NT2/D1 (cell line): ENCODE results near the gene RNF212B.

Experiments used
- DNase-seq: peaks from one replicate; pipeline ENCODE4 v3.0.0-alpha.2; 2011; ENCODE audit warnings: low read depth, low spot score
- H3K27me3 ChIP-seq: 2 replicates; pipeline ENCODE4 v1.6.0; 2011; ENCODE audit warnings: mild to moderate bottlenecking; ENCODE audit not compliant: insufficient read length, insufficient read depth
- H3K36me3 ChIP-seq: 2 replicates; pipeline ENCODE4 v1.6.1; 2011; ENCODE audit warnings: mild to moderate bottlenecking, low read length, mixed read lengths; ENCODE audit not compliant: insufficient read depth, insufficient read length
- H3K4me1 ChIP-seq: 2 replicates; pipeline ENCODE4 v1.5.1; 2011; ENCODE audit not compliant: insufficient read depth, insufficient read length
- H3K4me3 ChIP-seq: 2 replicates; pipeline ENCODE4 v1.5.1; 2011; ENCODE audit warnings: low read depth; ENCODE audit not compliant: insufficient read length
- H3K9ac ChIP-seq: 2 replicates; pipeline ENCODE4 v1.6.0; 2011; ENCODE audit warnings: low read depth; ENCODE audit not compliant: insufficient read length
- H3K9me3 ChIP-seq: 2 replicates; pipeline ENCODE4 v1.5.1; 2011; ENCODE audit warnings: mild to moderate bottlenecking, low read length; ENCODE audit not compliant: insufficient read depth
- SUZ12 ChIP-seq: IDR thresholded peaks from 2 replicates; pipeline ENCODE4 v1.6.1; 2011; ENCODE audit not compliant: insufficient read length, insufficient read depth; ENCODE audit errors: extremely low read depth
- YY1 ChIP-seq: IDR thresholded peaks from 2 replicates; pipeline ENCODE4 v1.6.1; 2011; ENCODE audit not compliant: insufficient read length, insufficient read depth
- ZNF274 ChIP-seq: IDR thresholded peaks from 2 replicates; pipeline ENCODE4 v1.6.1; 2011; ENCODE audit warnings: mild to moderate bottlenecking, low read depth, low read length

Gene RNF212B

GRCh38 chr14:23306412-23307145 lies 68.8 kb downstream of the RNF212B start, which contains the start of gene BCL2L2:
BCL2L2 (plus strand) TSS chr14:23306833; CDS start chr14:23307768, 935 bp downstream.
- Histone ChIP-seq H3K9ac (peak within 1 kb of the TSS; percentile 98), H3K36me3 (peaks cover 42% of the 10 kb centered on the region), H3K9me3 (no peaks in the 10 kb centered on the region), H3K27me3 (peaks cover 22% of the 10 kb centered on the region), H3K4me1 (peaks cover 4% of the 10 kb centered on the region), H3K4me3 (peak within 1 kb of the TSS; percentile 90)
- peak; percentile 93 for DNase-seq
- TF ChIP-seq ZNF274 (no peak), YY1 (no peak), SUZ12 (no peak)

GRCh38 chr14:23307146-23307530 lies 69.4 kb downstream of the RNF212B start:
- Histone ChIP-seq H3K4me1 (peaks cover 4% of the 10 kb centered on the region), H3K4me3 (peak overlapping the region; percentile 90), H3K9ac (peak overlapping the region; percentile 98), H3K36me3 (peaks cover 47% of the 10 kb centered on the region), H3K27me3 (peaks cover 22% of the 10 kb centered on the region), H3K9me3 (no peaks in the 10 kb centered on the region)
- no peak for DNase-seq
- TF ChIP-seq YY1, result no peak
- TF ChIP-seq ZNF274, result no peak
- no peak for TF ChIP-seq SUZ12

- no peaks in the 10 kb centered on the region for H3K9me3 ChIP-seq
- no peak for TF ChIP-seq SUZ12
- TF ChIP-seq ZNF274, result no peak
- TF ChIP-seq YY1, result no peak
- DNase-seq, result no peak
- peak overlapping the region; percentile 90 for H3K4me3 ChIP-seq
- peak overlapping the region; percentile 98 for H3K9ac ChIP-seq
- H3K36me3 ChIP-seq, result peaks cover 53% of the 10 kb centered on the region
- H3K4me1 ChIP-seq, result peaks cover 4% of the 10 kb centered on the region
- H3K27me3 ChIP-seq, result peaks cover 21% of the 10 kb centered on the region
Measured at GRCh38 chr14:23307687-23308644, 70.2 kb downstream of the RNF212B start.

GRCh38 chr14:23308721-23309445 lies 71.1 kb downstream of the RNF212B start:
- TF ChIP-seq YY1 (no peak), ZNF274 (no peak), SUZ12 (no peak)
- Histone ChIP-seq H3K9me3 (no peaks in the 10 kb centered on the region), H3K27me3 (peaks cover 13% of the 10 kb centered on the region), H3K4me1 (peaks cover 4% of the 10 kb centered on the region), H3K4me3 (no peak overlapping the region), H3K36me3 (peaks cover 53% of the 10 kb centered on the region), H3K9ac (no peak overlapping the region)
- DNase-seq, result no peak

GRCh38 chr14:23310546-23310945 lies 72.8 kb downstream of the RNF212B start:
- H3K4me3 ChIP-seq, result no peak overlapping the region
- H3K9ac ChIP-seq, result no peak overlapping the region
- peaks cover 53% of the 10 kb centered on the region for H3K36me3 ChIP-seq
- H3K4me1 ChIP-seq, result peaks cover 4% of the 10 kb centered on the region
- no peak for TF ChIP-seq SUZ12
- TF ChIP-seq YY1, result no peak
- TF ChIP-seq ZNF274, result no peak
- no peak for DNase-seq
- H3K9me3 ChIP-seq, result no peaks in the 10 kb centered on the region
- H3K27me3 ChIP-seq, result no peaks in the 10 kb centered on the region

GRCh38 chr14:23316300-23316699 lies 78.6 kb downstream of the RNF212B start:
- no peak for DNase-seq
- Histone ChIP-seq H3K36me3 (peaks cover 26% of the 10 kb centered on the region), H3K27me3 (no peaks in the 10 kb centered on the region), H3K9ac (no peak overlapping the region), H3K4me3 (no peak overlapping the region), H3K4me1 (no peaks in the 10 kb centered on the region), H3K9me3 (no peaks in the 10 kb centered on the region)
- TF ChIP-seq YY1 (no peak), ZNF274 (no peak), SUZ12 (no peak)
